Cerebellar cortex (tissue), 1 donor: Measurements from ENCODE around the gene SSR4.

ENCODE experiments used
- DNase-seq: peaks from one replicate; pipeline ENCODE4 v3.0.0-alpha.2; 2015; ENCODE audit warnings: low spot score

Gene SSR4

DNA sequence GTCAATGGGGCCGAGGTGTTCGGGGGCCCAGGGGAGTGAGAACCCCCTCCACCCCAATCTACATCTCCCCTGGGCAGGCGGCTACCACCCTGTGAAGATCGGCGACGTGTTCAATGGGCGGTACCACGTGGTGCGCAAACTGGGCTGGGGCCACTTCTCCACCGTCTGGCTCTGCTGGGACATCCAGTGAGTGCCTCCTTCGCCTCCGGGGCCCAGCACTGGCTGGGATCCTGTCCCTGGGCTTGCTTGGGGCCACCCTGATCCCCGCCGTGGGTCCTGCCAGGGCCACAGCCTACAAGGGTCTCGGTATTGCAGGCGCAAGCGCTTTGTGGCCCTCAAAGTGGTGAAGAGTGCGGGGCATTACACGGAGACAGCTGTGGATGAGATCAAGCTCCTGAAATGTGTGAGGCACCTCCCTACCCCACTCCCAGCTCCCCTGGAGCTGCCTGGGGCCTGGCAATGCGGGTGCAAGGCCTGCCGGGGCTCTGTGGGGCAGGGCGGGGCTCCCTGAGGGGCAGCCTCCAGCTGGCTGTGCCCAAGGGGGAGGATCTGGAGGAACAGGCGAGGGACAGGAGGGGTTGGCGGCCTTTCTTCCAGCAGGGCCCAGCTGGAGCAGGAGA is 12.9 kb upstream of the SSR4 start:
- DNase-seq = no peak

DNA sequence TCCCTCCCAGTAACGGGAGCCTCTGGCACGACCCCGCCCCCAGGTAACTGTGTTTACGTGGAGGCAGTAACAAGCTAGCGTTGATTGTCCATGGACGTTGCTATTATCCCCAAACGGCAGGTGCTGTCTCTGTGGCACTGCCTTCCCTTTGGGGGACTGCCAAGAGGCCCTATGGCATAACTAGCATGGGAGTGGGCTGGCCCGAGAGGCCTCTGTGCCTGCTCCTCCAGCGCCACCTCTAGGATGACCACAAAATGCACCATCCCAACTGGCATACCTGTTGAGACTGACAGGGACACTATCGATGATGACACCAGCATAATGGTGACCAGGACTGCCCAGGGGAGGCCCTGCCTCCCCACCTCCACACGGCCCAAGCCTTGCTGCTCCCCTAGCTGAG is 12.2 kb upstream of the SSR4 start:
- no peak for DNase-seq

DNA sequence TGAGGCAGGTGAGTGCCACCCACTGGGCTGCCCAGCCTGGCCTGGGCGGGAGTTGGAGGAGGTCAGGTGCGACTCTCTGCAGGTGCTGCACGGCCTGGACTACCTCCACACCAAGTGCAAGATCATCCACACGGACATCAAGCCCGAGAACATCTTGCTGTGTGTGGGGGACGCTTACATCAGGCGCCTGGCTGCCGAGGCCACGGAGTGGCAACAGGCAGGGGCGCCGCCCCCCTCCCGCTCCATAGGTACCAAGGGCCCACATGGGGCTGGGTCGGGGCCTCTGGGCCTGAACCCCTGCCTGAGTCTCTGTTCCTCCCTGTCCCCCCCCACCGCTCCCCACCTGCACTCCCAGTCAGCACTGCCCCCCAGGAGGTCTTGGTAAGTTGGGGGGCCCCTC is 11.6 kb upstream of the SSR4 start:
- DNase-seq = no peak

DNA sequence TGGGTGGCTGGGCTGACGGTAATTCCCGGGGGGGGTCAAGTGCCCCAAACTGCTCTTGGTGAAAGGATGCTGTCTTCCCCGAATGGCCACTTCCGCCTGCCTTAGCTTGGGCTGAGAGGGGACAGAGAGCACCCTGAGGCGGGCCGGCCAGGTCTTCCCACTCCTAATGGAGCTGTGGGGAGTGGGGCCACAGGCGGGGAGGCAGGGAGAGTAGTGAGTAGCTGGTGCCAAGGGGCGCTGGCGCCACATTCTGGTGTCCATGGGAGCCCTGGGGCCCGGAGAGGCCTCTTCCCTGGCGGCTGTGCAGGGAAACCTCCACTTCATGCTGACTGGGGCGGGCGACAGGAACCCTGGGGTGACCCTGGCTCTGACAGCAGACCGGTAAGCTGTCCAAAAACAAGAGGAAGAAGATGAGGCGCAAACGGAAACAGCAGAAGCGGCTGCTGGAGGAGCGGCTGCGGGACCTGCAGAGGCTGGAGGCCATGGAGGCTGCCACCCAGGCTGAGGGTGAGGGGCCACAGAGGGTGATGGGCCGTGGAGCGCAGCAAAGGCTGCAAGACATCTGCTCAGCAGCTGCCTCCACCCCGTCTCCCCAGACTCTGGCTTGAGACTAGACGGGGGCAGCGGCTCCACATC is 11.0 kb upstream of the SSR4 start:
- no peak for DNase-seq

DNA sequence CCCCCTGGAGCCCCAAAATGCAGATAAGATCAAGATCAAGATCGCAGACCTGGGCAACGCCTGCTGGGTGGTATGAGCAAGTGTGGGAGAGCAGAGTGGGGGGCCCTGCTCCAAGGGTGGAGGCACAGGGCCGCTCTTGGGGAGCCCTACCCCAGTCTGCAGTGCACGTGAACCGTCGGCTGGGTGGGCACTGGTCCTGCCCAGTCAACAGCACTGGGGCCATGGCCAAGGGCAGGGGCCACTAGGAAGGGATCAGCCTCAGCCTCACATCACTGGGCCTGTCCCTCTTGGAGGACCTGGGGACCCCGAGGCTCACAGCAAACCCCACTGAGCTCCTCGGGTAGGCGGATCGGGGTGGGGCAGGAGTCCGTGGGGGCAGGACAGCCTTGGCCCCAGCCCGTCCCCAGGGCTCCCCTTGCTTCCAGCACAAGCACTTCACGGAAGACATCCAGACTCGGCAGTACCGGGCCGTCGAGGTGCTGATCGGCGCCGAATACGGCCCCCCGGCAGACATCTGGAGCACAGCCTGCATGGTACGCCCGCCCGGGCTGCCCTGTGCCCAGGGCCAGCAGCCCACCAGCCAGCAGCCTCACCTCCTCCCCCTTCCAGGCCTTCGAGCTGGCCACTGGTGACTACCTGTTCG is 10.0 kb upstream of the SSR4 start:
- DNase-seq = no peak

DNA sequence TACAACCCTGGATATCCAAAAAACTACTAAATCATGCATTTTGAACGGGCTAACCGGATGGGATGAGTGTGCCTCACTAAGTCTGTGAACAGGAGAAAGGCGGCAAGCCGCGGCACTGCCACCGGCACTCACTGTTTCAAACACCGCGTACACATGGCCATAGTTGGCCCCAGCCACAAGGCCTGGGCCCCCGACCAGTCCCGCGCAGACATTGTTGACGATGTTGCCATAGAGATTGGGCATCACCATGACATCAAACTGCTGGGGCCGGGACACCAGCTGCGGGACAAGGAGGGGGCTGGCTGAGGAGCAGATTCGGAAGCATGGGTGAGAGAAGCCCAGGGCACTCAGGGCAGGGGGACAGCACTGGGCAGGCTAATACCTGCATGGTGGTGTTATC is 7.8 kb upstream of the SSR4 start:
- no peak for DNase-seq

DNA sequence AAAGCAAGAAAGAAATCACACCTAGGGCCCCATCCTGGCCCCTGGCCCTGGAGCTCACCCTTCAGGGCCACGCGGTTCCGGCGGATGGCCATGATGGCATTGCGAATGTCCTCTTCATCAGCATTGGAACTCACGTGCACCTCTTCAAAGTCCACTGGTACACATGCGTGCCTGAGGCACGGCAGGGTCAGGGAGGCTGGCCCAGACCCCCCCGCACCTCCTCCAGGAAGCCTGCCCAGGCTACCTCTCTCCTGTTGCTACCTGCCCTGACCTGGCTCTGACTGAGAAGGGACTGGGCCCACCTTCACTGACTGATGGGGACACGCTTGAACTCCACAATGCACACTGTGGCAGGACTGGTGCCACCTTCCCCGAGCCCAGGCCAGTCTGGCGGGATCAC is 4.8 kb upstream of the SSR4 start:
- DNase-seq = no peak

DNA sequence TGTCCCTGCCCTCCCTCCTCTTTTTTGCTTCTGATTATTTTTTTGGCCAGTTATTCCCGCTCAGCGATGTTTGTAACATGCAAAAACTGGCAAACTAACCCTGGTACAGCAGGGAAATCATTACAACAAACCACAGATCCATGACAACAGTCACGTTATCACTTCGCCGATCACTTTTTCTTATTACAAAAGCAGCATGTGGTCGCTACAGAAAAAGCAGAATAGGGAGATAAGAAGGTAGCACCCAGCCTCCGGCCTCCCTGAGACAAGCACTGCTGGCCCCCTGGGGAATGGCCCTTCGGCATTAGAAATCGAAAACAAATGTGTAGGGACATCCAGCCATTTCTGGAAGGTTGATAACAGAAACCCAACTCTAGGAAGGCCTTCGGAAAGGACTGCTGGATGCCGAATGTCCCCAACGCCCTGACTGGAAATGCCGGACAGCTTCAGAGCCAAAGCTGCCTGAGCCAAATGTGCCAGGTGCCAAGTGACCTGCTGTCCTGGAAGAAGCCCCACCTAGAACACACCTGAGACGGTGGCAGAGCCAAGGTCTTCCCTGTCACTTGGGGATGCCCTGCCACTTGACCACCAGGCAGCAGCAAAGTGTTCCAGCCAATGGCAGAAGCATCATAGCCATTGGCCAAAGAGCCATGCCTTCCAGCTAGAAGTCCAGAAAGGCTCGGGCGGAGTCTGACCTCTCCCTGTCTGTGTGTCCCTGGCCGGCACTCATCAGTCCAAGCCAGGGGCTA is 3.2 kb upstream of the SSR4 start:
- DNase-seq = peak; percentile 51

DNA sequence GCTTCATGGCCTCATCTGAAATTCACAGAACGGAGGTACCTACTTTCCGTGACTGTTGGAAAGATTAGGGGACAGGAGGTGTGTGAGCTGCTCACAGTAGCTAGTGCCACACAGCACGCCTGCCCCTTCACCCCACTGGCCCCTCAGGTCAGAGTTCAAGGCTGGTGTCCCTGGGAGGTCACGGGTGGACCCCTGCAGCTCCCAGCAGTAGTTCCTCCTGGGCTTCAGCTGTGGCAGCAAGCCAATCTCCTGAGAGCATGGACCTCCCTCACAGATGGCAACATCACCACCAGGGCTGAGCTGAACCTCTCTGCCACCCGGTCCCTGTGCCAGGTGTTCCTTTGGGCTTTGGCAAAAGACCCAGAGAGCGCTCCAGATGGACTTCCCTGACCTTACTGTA is 2.1 kb upstream of the SSR4 start:
- DNase-seq = no peak

DNA sequence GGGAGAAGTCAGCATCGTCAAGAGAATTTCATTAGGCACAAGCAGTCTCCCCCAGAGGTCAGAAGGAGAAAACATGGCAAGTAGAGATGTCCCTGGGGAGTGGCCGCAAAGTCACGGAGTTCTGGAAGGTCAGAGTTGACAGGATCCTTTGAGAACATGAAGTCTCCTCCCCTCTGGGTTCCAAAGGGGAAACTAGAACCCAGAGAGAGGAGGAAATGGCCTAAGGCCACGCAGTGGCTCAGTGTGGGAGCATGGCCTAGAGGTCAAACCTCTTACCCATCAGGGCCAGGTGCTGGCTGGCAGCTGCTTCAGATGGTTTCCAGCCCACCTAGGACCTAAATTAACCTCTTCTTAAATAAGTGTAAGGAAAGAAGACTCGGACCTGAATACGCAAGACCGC is 1.2 kb upstream of the SSR4 start:
- DNase-seq = no peak

DNA sequence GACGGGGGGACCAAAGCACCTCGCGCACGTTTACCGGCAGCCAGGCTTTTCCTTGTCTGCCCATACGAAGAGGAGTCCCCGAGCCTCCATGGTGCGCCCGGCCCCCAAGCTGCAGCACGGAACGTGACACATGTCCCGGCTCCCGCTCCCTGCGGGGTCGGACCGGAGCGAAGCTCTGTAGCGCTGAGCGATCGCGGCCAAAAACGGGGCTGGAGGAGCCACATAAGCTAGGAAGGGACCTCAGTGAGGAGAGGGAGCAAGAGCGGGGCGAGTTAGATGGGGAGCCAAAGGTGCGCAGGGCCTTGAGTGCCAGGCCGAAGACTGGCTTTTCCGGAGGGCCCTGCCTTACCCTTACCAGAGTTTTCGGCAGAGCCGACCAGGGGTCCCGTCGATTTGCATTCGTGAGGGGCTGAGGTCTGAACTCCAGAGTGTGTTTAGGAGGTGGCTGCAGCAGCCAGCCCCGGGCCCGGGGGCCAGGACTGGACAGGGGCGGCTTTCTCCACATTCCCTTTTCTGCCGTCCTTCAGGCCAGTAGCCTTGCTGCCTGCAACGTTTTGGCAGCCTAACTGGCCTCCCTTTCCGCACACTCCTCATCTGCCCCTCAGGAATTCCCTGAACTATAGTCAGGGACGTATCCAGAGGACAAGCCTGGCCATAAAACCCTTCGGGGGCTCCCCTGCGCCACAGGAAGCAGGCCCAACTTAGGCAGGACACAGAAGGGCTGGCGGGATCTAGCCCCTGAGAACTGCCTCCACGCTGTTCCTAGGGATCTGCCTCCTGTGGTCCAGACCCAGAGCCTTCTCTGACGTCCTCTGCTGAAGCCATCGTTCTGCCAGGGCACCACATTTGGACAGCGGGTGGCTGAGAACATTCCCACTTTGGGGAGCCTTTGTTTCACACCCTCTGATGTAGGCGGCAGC is 689 bp downstream of the SSR4 start:
- DNase-seq = no peak

DNA sequence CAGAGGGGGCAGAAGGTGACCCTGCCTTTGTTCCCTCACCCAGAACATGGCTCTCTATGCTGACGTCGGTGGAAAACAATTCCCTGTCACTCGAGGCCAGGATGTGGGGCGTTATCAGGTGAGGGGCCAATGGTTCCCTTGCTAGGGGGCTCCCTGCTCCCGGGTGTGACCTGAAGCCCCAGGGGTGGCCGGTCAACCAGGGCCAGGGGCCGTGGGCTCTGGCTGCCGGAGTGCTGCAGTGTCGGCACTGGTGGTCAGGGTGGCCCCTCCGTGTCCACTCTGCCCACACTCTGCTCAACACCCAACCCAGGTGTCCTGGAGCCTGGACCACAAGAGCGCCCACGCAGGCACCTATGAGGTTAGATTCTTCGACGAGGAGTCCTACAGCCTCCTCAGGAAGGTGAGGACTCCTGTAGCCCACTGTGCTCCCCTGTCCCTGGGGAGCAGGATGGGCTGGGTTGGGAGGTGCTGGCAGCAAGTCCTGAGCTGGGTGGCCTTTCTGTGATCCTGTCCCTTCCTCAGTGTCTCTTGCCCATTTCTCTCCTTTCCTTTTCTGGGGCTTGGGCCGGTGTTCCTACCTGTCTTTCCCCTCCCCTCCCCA is 3.0 kb downstream of the SSR4 start:
- no peak for DNase-seq

DNA sequence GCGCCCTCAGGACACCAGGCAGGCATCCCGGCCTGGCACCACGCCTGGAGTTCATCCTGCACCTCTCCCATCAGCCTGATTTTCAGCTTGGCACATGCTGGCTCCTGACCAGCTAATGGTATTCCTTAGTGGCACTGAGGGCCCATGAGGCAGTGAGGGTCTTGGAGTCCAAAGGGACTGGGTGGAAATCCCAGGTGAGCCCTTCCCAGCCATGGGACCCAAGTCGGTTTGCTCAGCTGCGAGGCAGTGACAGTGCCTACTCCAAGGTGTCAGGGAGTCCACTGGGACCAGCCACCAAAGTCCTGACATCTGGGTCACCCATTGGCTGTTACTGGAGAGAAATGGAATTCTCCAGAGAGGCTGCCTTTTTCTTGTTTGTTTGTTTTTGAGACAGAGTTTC is 4.9 kb downstream of the SSR4 start:
- no peak for DNase-seq

DNA sequence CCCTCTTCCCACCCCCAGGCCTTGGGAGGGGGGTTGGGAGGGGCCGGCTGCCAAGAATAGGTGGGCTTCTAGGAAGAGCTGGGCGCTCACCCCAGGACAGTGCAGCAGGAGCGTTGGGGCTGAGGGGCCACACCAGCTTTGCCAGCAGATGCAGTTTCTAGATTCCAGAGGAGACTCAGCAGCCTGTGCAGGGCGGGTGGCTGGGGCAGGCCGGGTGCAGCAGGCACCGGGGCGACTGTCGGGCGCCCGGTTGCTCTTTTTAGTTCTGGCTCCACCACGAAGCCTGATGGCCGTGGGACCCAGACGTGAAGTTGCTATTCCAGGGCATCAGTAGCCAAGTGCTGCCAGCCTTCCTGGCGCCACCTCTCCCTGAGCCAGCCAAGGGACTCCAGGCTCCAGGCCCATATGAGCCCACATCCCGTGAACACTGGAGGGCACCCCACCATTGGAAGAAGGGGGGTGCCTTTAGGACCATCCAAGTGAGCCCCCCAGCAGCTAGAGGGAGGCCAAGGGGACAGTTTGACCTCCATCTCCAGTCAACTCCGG is 5.8 kb downstream of the SSR4 start:
- no peak for DNase-seq

DNA sequence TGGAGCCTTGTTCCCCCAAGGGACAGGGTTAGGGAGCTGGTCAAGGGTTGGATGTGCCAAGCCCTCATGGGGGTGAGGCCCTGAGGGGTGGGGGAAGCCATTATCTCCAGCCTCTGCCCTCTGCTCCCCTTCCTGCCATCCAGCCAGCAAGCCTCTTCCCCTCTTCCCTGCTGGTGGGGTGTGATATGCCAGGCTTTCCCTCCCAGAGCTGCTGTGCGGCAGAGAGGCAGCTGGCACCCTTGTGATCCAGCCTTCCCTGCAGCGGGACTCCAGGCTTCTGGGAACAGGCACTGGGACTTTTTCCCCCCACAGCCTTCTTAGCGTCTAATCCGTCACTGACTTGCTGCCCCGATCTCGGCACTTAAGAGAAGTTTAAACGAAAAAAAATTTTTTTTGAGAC is 6.3 kb downstream of the SSR4 start:
- no peak for DNase-seq

DNA sequence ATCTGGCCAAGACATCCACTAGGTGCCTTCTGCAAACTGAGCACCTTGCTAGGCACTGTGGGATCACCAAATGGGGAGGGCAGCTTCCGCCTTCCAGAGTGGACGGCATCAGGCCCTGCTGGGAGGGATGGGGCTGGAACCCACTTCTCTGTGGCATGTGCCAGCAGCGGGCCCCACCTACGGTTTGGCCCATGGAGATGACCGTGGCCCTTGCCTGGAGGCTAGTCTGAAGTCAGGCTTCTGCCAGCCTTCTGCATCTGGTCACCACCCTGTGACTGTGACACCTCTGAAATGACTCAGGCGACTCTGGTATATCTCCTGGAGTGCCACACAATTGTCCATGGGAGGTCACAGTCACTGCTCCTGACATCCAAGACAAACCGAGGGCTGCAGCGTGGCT is 7.2 kb downstream of the SSR4 start:
- DNase-seq = no peak

DNA sequence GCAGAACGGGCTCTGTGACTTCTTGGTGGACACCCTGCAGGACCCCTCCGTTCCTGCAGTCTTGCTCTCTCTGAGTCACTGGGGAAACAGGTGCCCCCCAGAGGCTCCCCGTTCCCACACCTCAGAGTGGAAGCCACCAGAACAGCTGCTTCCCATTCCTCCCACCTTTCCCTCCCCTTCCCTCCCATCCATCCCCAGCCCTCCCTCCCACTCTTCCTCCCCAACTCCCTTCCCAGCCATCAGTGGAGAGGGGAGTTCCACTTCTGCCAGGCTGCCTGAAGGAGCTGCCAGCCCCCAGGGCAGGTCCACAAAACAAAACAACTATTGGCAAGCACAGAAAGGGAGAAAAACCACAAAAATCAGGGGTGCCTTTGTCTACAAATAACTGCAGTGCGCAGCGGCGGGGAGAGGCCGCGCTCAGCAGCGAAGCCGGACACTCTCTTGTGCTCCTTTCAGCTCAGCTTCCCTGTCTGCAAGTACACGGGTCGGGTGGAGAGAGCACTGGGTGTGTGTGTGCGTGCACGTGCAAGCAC is 8.1 kb downstream of the SSR4 start:
- DNase-seq = no peak

DNA sequence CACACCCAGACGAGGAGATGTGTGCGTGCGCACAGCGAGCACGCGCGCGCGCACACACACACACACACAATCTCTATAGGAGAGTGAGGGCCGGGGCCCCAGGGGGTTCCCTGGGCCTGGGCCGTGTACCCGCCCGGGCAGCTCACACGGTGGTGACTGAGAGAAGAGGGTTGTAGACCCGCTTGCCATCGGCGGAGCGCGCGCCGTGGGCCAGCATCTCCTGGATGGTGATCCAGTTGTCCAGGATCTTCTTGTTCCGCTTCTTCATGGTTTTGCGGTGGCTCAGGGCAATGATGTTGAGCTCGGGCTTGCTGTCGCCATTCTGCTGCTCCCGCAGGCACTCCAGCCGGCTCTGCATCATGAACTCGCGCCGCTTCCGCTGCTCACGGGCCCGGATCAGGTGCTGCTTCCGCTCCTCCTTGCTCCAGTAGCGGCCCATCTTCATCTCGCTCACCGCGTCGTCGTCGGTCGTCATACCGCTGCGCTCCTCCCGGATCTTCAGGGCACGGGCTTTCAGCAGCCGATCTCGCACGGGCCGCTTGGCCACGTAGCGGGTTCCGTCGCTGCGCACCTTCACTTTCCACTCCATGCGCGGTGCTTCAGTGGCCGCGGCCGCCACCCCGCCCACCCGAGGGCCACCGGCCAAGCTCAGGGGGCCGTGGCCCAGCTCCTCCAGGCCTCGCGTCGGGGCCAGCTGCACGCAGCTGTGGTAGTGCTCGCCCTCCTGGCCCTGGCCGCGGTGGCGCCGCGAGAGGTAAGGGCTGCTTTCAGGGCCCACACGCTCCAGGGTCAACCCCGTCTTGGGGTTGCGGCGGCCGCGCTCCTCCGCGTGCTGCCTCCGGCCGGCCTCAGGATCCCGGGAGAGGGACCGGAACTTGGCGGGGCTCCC is 9.0 kb downstream of the SSR4 start:
- DNase-seq = no peak

DNA sequence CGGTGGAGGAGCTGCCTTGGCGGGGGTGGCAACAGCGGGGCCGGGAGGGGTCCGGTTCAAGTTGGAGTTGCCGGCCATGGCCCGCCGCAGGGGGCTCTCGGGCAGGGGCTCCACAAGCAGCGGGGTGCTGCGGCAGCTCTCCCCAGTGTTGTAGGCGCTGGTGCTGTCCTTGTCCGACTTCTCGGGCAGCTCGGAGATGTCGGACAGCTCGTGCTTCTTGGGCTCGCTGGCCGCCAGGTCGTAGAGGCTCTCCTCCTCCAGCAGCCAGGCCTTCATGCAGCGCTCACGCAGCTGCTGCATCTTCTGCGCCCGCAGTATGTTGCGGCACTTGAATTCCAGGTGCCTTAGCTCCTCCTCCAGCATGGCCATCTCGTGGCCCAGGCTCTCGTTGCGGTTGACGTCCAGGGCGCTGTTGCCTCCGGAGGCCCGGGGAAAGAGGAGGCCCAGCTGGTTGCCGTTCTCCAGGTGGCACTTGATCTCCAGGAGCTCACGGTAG is 9.7 kb downstream of the SSR4 start:
- DNase-seq = no peak

DNA sequence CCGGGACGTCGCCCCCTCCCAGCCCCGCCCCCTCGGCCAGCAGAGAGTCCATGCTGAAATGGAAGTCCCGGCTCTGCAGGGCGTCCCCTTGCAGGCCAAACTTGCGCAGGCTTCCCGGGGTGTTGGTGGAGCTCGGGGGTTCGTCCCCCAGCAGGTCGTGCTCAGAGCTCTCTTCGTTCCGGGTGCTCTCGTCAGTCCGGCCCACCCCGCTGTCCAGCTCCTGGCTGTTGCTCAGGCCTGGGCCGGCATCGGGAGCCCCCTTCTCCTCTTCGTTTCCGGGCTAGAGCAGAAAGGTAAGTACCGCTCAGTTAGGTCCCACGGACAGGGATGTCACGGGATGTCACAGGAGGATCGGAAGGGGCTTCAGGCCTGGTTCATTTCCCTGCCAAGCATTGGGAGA is 10.2 kb downstream of the SSR4 start:
- DNase-seq = no peak
